HFFc6 (cell line): ENCODE data around the gene FREM2. TPM values are rescaled to one million over a fixed set of nuclear protein-coding genes. Genes with fewer than 3 reads are reported as not detected.

Source experiments
- DNase-seq: peaks from one replicate; pipeline ENCODE4 v3.0.0-alpha.2; 2018
- H3K27ac Mint-ChIP-seq: 2 replicates; pipeline ENCODE4 v1.8.0; 2020; ENCODE audit warnings: mild to moderate bottlenecking, mixed read lengths
- H3K27me3 Mint-ChIP-seq: 2 replicates; pipeline ENCODE4 v1.8.0; 2021; ENCODE audit warnings: mild to moderate bottlenecking, moderate library complexity, mixed read lengths; ENCODE audit not compliant: insufficient read depth
- H3K36me3 Mint-ChIP-seq: 2 replicates; pipeline ENCODE4 v1.8.0; 2021; ENCODE audit warnings: low read depth, mixed read lengths
- H3K4me1 Mint-ChIP-seq: 2 replicates; pipeline ENCODE4 v1.8.0; 2020; ENCODE audit warnings: low read depth, mixed read lengths
- H3K4me3 Mint-ChIP-seq: 2 replicates; pipeline ENCODE4 v1.8.0; 2020; ENCODE audit warnings: mild to moderate bottlenecking, moderate library complexity, mixed read lengths
- H3K9me3 Mint-ChIP-seq: 2 replicates; pipeline ENCODE4 v1.8.0; 2020; ENCODE audit warnings: mild to moderate bottlenecking, mixed read lengths
- CTCF ChIP-seq: fragments of 200-600 bp; sonication (generic); IDR thresholded peaks from 2 replicates; pipeline ENCODE4 v1.5.0; 2021; ENCODE audit warnings: antibody characterized with exemption, mild to moderate bottlenecking
- total RNA-seq, 6 experiments: library from RNA; stranded (reverse); fragmentation: NEBNext Ultra II Directional; extraction: Animal tissue kit (Norgen Biotek cat#: 25700); gene quantifications; 2 replicates in 1 of 6; 3 replicates in 5 of 6; pipeline ENCODE4 v1.2.3, GENCODE V29; 2021

Gene FREM2
- total RNA-seq, 6 experiments from 2014 or later = not detected

DNA sequence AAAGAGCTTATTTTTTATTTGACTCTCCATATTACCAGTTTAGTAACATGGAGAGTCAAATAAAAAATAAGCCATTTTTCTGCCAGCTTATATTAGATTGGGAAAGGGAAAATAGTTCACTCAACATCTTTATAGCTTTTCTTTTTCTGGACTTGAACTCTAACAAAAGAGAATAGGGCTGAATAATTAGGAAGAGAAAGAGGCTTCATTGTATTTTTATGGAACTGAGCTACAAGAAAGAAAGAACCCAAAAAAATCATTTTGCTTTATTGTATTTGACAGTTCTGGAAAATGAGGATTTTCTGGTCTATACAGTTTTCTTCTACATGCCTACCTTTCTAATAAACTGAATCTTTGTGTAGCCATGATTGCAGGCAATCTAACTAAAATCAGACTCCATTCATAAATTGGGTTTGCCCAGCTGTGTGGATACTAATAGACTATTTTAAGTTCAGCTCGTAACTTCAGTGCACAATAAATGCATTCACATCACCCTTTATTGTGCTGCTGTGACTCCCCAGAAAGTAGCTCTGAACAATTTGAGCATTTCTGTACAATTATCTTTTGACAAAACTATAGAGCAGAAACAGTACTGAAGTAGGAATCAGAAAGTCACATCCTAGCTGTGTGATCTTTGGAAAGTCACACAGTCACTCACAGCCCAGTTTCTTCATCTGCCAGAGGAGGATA lies 188.5 kb downstream of the FREM2 start:
- Mint-ChIP-seq H3K4me3 (no peak overlapping the region), H3K27ac (no peak overlapping the region), H3K9me3 (no peaks in the 10 kb centered on the region; the same call in 1 of the 2 replicates), H3K4me1 (no peaks in the 10 kb centered on the region), H3K36me3 (no peaks in the 10 kb centered on the region), H3K27me3 (peaks cover 4% of the 10 kb centered on the region)
- TF ChIP-seq CTCF = no peak
- no peak for DNase-seq

GRCh38 chr13:38879278-38879677 lies 192.4 kb downstream of the FREM2 start:
- H3K4me3 Mint-ChIP-seq = no peak overlapping the region
- H3K27me3 Mint-ChIP-seq = peaks cover 3% of the 10 kb centered on the region
- DNase-seq = no peak
- H3K27ac Mint-ChIP-seq = no peak overlapping the region
- H3K4me1 Mint-ChIP-seq = no peaks in the 10 kb centered on the region
- no peaks in the 10 kb centered on the region; the same call in 1 of the 2 replicates for H3K9me3 Mint-ChIP-seq
- TF ChIP-seq CTCF = no peak
- H3K36me3 Mint-ChIP-seq = no peaks in the 10 kb centered on the region

DNA sequence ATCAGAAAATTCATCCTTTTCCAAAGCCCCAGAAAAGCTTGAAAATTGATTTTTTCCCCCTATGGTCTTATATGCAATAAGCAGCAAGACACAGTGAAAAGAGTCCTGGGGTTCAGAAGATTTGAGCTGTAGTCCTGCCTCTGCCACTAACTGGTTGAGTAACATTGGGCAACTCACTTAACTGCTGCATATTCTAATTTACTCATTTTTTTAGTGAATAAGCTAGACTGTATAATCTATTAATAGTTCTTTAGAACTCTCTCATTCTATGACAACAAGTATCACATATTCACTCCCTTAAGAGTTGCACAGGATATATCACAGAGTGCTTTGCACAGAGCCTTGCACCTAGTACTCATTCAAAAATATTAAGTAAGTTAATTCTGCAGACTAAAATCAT lies 192.9 kb downstream of the FREM2 start:
- no peaks in the 10 kb centered on the region; the same call in 1 of the 2 replicates for H3K27me3 Mint-ChIP-seq
- no peaks in the 10 kb centered on the region for H3K4me1 Mint-ChIP-seq
- no peak for TF ChIP-seq CTCF
- H3K36me3 Mint-ChIP-seq = no peaks in the 10 kb centered on the region
- DNase-seq = no peak
- H3K9me3 Mint-ChIP-seq = no peaks in the 10 kb centered on the region; the same call in 1 of the 2 replicates
- no peak overlapping the region for H3K27ac Mint-ChIP-seq
- H3K4me3 Mint-ChIP-seq = no peak overlapping the region

- TF ChIP-seq CTCF = no peak
- H3K9me3 Mint-ChIP-seq = no peaks in the 10 kb centered on the region; the same call in 1 of the 2 replicates
- H3K4me1 Mint-ChIP-seq = no peaks in the 10 kb centered on the region
- no peaks in the 10 kb centered on the region; the same call in 1 of the 2 replicates for H3K27me3 Mint-ChIP-seq
- no peak overlapping the region for H3K4me3 Mint-ChIP-seq
- H3K36me3 Mint-ChIP-seq = no peaks in the 10 kb centered on the region
- H3K27ac Mint-ChIP-seq = no peak overlapping the region
- no peak for DNase-seq
Measured at GRCh38 chr13:38880397-38880796, 193.5 kb downstream of the FREM2 start.

DNA sequence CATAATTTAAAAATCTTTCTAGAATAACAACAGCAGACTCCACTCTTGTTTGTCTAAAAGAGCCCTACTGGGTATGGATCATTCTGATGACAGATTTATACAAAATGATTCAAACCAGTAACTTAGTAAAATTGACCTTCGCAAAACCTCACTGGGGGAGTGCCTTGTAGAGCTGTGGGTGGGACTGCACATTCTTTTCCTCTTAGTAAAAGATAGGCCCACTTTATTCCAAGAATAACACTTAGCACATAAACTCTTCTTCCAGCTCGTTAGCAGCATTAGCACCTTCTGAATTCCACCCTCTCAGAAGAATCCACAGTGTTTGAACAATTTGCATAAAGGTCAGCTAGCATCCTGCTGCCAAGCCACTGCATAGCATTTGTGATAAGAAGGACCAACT lies 196.9 kb downstream of the FREM2 start:
- Mint-ChIP-seq H3K4me1 (no peaks in the 10 kb centered on the region; the same call in 1 of the 2 replicates), H3K27ac (no peak overlapping the region), H3K36me3 (no peaks in the 10 kb centered on the region), H3K9me3 (no peaks in the 10 kb centered on the region; the same call in 1 of the 2 replicates), H3K27me3 (no peaks in the 10 kb centered on the region; the same call in 1 of the 2 replicates), H3K4me3 (no peak overlapping the region)
- no peak for TF ChIP-seq CTCF
- no peak for DNase-seq
